Activated CD8-positive, alpha-beta memory T cell treated with anti-CD3 and anti-CD28 coated beads for 1 hour (primary cell): ENCODE results near the gene ATP5F1B.
A peak's percentile ranks its signal among the peaks of the same experiment; 100 is the strongest.

ENCODE experiments used
- DNase-seq, 2 donors: peaks; one replicate each; pipeline ENCODE4 v3.0.0-alpha.2; 2020; ENCODE audit warnings: low read depth in 1 of 2; ENCODE audit errors: extremely low read depth in 1 of 2

Gene ATP5F1B

GRCh38 chr12:56645717-56646446 lies at the start of gene ATP5F1B:
Gene ATP5F1B (minus strand): TSS chr12:56645984. CDS start chr12:56645963, 21 bp downstream.
- DNase-seq = peak; percentile 76 to 83

GRCh38 chr12:56694161-56694560 lies 48.4 kb upstream of the ATP5F1B start:
- DNase-seq = no peak

GRCh38 chr12:56688846-56689109 lies 43.0 kb upstream of the ATP5F1B start:
- DNase-seq = no peak

- DNase-seq = peak; percentile 94 to 96
Observed at GRCh38 chr12:56688129-56688845, 42.5 kb upstream of the ATP5F1B start, which contains the start of gene PTGES3. Gene PTGES3 (minus strand): TSS chr12:56688284. CDS start chr12:56687999, 285 bp downstream.

- DNase-seq = peak; percentile 3 to 29
Observed at GRCh38 chr12:56687223-56688128, 41.7 kb upstream of the ATP5F1B start.

DNA sequence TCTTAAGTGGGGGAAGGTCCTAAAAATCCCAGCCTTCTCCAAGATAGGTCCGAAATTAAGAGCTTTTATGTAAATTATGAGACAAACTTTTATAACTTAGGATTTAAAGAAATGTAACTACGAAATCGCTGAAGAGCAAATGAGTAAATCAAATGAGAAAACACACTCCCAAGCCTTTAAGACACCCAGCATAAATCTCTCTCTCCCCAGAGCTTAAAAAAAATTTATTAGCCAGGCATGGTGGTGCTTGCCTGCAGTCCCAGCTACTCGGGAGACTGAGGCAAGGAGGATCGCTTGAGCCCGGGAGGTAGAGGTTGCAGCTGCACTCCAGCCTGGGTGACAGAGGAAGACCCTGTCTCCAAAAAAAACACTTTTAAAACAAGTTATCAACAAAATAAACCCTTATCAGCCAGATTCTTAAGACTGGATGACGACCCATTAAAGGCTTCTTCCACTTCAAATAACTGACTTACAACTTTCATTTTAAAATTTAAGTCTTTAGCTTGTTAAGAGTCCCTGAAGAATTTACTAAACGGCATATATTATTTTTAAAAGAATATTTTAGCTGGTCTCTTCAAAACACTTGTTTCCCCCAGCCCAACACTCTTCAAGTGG lies 39.1 kb upstream of the ATP5F1B start:
- no peak for DNase-seq

DNA sequence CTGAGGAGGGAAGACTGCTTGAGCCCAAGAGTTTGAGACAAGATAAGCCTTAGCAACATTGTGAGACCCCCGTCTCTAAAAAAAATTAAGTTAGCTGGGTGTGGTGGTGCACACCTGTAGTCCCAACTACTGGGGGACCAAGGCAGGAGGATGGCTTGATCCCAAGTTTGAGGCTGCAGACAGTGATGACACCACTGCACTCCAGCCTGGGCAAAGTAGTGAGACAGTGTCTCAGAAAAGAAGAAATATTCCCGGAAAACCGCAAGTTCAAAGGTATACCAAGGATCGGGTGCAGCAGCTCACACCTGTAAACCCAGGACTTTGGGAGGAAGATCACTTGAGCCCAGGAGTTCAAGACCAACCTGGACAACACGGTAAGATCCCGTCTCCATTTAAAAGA lies 36.5 kb upstream of the ATP5F1B start:
- no peak for DNase-seq

GRCh38 chr12:56679883-56680575 lies 34.2 kb upstream of the ATP5F1B start:
- DNase-seq = no peak

GRCh38 chr12:56678852-56679251 lies 33.1 kb upstream of the ATP5F1B start:
- DNase-seq = no peak

GRCh38 chr12:56677680-56678079 lies 31.9 kb upstream of the ATP5F1B start:
- no peak for DNase-seq

DNA sequence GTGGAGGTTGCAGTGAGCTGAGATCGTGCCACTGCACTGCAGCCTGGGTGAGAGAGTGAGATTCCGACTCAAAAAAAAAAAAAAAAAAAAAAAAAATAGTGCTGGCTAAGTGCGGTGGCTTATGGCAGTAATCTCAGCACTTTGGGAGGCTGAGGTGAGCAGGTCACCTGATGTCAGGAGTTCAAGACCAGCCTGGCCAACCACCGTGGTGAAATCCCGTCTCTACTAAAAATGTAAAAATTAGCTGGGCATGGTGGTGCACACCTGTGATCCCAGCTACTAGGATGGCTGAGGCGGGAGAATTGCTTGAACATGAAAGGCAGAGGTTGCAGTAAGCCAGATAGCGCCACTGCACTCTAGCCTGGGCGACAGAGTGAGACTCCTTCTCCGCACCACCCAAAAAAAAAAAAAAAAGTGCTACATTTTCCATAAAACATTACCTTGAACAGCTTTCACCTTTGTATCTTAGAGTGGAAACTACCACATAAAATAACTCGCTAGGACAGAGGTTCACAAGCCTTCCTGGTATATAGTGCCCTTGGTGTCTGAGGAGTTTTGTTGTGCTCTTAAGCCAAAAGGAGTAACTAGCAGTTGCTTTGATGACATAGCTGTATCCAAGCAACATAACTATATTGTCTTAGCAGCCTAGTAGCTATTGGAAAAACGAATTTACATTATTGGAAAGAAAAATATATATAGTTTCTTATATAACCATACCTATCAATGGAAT lies 31.2 kb upstream of the ATP5F1B start:
- no peak for DNase-seq

GRCh38 chr12:56671608-56672007 lies 25.8 kb upstream of the ATP5F1B start:
- no peak for DNase-seq

GRCh38 chr12:56670836-56671235 lies 25.1 kb upstream of the ATP5F1B start:
- DNase-seq = no peak

GRCh38 chr12:56668197-56668457 lies 22.3 kb upstream of the ATP5F1B start:
- DNase-seq = no peak

DNA sequence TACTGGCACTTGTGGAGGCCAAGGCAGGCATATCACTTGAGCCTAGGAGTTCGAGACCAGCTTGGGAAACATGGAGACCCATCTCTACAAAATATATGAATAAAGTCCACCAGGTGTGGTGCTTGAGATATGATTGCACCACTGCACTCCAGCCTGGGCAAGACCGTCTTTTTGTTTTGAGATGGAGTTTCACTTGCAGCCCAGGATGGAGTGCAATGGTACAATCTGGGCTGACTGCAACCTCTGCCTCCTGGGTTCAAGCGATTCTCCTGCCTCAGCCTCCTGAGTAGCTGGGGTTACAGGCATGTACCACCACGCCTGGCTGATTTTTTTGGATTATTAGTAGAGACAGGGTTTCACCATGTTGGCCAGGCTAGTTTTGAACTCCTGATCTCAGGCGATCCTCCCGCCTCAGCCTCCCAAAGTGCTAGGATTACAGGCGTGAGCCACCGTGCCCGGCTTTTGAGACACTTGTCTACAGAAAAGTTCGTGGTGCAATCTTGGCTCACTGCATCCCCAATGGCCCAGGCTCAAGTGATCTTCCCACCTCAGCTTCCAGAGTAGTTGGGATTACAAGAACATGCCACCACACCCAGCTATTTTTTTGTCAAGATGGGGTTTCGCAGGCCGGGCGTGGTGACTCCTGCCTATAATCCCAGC lies 16.3 kb upstream of the ATP5F1B start:
- no peak for DNase-seq

- DNase-seq = no peak
Observed at GRCh38 chr12:56661560-56661959, 15.8 kb upstream of the ATP5F1B start.

GRCh38 chr12:56658921-56659320 lies 13.1 kb upstream of the ATP5F1B start:
- no peak for DNase-seq

- no peak for DNase-seq
Observed at GRCh38 chr12:56657416-56658379, 11.9 kb upstream of the ATP5F1B start.
